ENCODE measurements around the gene CRYZL1. TPM values are rescaled to one million over a fixed set of nuclear protein-coding genes. Genes with fewer than 3 reads are reported as not detected.

Gene CRYZL1
- polyA plus RNA-seq, 3 donors from 2014 or later: 28.8 to 50.2 (median 29.6) TPM

- peak within 1 kb of the TSS; percentile 94 to 100 (median 98) for H3K4me3 Mint-ChIP-seq
- no peaks in the 10 kb centered on the region for H3K9me3 Mint-ChIP-seq
- H3K4me1 Mint-ChIP-seq: peaks cover 48 to 58% of the 10 kb centered on the region in 2 donors
- H3K27ac Mint-ChIP-seq: peak within 1 kb of the TSS; percentile 99 to 100 (median 100)
- peak; percentile 97 for DNase-seq
- H3K27me3 Mint-ChIP-seq (ENCODE audit: low read depth in 3 of 3): peaks cover 10 to 21% (median 17%) of the 10 kb centered on the region in 3 donors
- peaks cover 0 to 3% (median 0%) of the 10 kb centered on the region in 3 donors for H3K36me3 Mint-ChIP-seq
Observed at GRCh38 chr21:33542640-33543504, 98.7 kb downstream of the CRYZL1 start, which contains the start of gene SON. Gene SON, plus strand, starts transcription at chr21:33543038. Its CDS starts 55 bp downstream, at chr21:33543093.

- peaks cover 48 to 65% of the 10 kb centered on the region in 2 donors for H3K4me1 Mint-ChIP-seq
- H3K9me3 Mint-ChIP-seq: no peaks in the 10 kb centered on the region
- peak within 1 kb of the TSS; percentile 94 to 100 (median 98) for H3K4me3 Mint-ChIP-seq
- H3K27me3 Mint-ChIP-seq (ENCODE audit: low read depth in 3 of 3): peaks cover 10 to 21% (median 17%) of the 10 kb centered on the region in 3 donors
- DNase-seq: peak; percentile 78 to 80 (median 78)
- H3K36me3 Mint-ChIP-seq: peaks cover 7 to 11% (median 8%) of the 10 kb centered on the region in 3 donors
- H3K27ac Mint-ChIP-seq: peak within 1 kb of the TSS; percentile 99 to 100 (median 100)
Observed at GRCh38 chr21:33541756-33542639, 99.5 kb downstream of the CRYZL1 start, which contains the start of gene GART. Gene GART, minus strand, starts transcription at chr21:33542117. Its CDS starts 2,802 bp downstream, at chr21:33539315.

GRCh38 chr21:33541105-33541711 is 100.3 kb downstream of the CRYZL1 start:
- Mint-ChIP-seq H3K4me1 (peaks cover 48 to 58% of the 10 kb centered on the region in 2 donors), H3K9me3 (no peaks in the 10 kb centered on the region), H3K27ac (peak overlapping the region; percentile 99 to 100 (median 100)), H3K36me3 (peaks cover 10 to 19% (median 16%) of the 10 kb centered on the region in 3 donors), H3K27me3 (ENCODE audit: low read depth in 3 of 3) (peaks cover 10 to 21% (median 17%) of the 10 kb centered on the region in 3 donors), H3K4me3 (peak overlapping the region; percentile 94 to 100 (median 98))
- DNase-seq: peak in 2 of 3 donors; percentile 18 to 19

- Mint-ChIP-seq H3K27me3 (ENCODE audit: low read depth in 3 of 3) (peaks cover 10 to 21% (median 17%) of the 10 kb centered on the region in 3 donors), H3K27ac (peak overlapping the region; percentile 89 to 99 (median 90)), H3K4me3 (peak overlapping the region; percentile 60 to 98 (median 63)), H3K4me1 (peaks cover 44 to 53% of the 10 kb centered on the region in 2 donors), H3K36me3 (peaks cover 10 to 16% (median 16%) of the 10 kb centered on the region in 3 donors), H3K9me3 (no peaks in the 10 kb centered on the region)
- DNase-seq: no peak
Observed at GRCh38 chr21:33540711-33541104, 100.8 kb downstream of the CRYZL1 start.

- Mint-ChIP-seq H3K27ac (peak overlapping the region in 2 of 6 donors; percentile 47 to 99), H3K27me3 (ENCODE audit: low read depth in 3 of 3) (peaks cover 10 to 21% (median 17%) of the 10 kb centered on the region in 3 donors), H3K36me3 (peaks cover 15 to 24% (median 18%) of the 10 kb centered on the region in 3 donors), H3K4me1 (peaks cover 34 to 42% of the 10 kb centered on the region in 2 donors), H3K4me3 (no peak overlapping the region), H3K9me3 (no peaks in the 10 kb centered on the region)
- DNase-seq: no peak
Observed at GRCh38 chr21:33539616-33540015, 101.9 kb downstream of the CRYZL1 start.

Other genes starting within 250 kb of the CRYZL1 start
- 1 to 10 TPM in 1 of 3 donors, under 1 TPM in 2; 0.35 to 2.0 (median 0.77) TPM for gene IFNGR2, start 238.3 kb downstream of the CRYZL1 start, polyA plus RNA-seq
- 10 to 100 TPM; 44.2 to 58.4 (median 56.4) TPM for gene TMEM50B, start 161.8 kb downstream of the CRYZL1 start, polyA plus RNA-seq
- under 1 TPM in 1 of 3 donors, not detected in 2; 1.00 TPM for gene DNAJC28, start 150.0 kb downstream of the CRYZL1 start, polyA plus RNA-seq
- gene GART, start 99.6 kb downstream of the CRYZL1 start, polyA plus RNA-seq: 10 to 100 TPM; 26.4 to 43.8 (median 36.3) TPM
- gene SON, start 98.7 kb downstream of the CRYZL1 start, polyA plus RNA-seq: 100 to 1,000 TPM; 249 to 673 (median 267) TPM
- gene DONSON, start 53.1 kb downstream of the CRYZL1 start, polyA plus RNA-seq: 1 to 10 TPM; 2.3 to 3.7 (median 3.2) TPM
- gene ITSN1, start 760 bp upstream of the CRYZL1 start, polyA plus RNA-seq: under 1 TPM in 2 of 3 donors, not detected in 1; 0.50 to 0.57 TPM